ENCODE measurements around the gene SLC25A39.

GRCh38 chr17:44318077-44318892 lies 6.3 kb downstream of the SLC25A39 start:
- TF ChIP-seq CTCF (IDR thresholded peaks at IDR 0.05) (no peak), EZH2phosphoT487 (IDR thresholded peaks at IDR 0.05) (no peak), EZH2 (IDR thresholded peaks at IDR 0.05) (no peak)

Data from neural progenitor cell (in vitro differentiated cells).